ENCODE data around the gene RAB10.
"Not testable (repeated sequence)": the region's sequence is repeated elsewhere in the genome, so short reads cannot be mapped to it uniquely, and the experiment has no call there.

Gene RAB10

GRCh38 chr2:26103752-26104151 is 69.9 kb downstream of the RAB10 start:
- no peak for DNase-seq

GRCh38 chr2:26108701-26109100 is 74.8 kb downstream of the RAB10 start:
- not testable (repeated sequence) for DNase-seq

GRCh38 chr2:26112201-26112600 is 78.3 kb downstream of the RAB10 start:
- no peak for DNase-seq

- no peak for DNase-seq
Measured at GRCh38 chr2:26114151-26114550, 80.3 kb downstream of the RAB10 start.

GRCh38 chr2:26118682-26119081 is 84.8 kb downstream of the RAB10 start:
- DNase-seq: no peak

GRCh38 chr2:26119521-26119920 is 85.6 kb downstream of the RAB10 start:
- no peak for DNase-seq

GRCh38 chr2:26122630-26123029 is 88.7 kb downstream of the RAB10 start:
- no peak for DNase-seq

- DNase-seq: no peak
Measured at GRCh38 chr2:26123426-26123825, 89.5 kb downstream of the RAB10 start.

- no peak for DNase-seq
Measured at GRCh38 chr2:26126074-26126473, 92.2 kb downstream of the RAB10 start.

GRCh38 chr2:26128176-26128575 is 94.3 kb downstream of the RAB10 start:
- no peak for DNase-seq

GRCh38 chr2:26130763-26131162 is 96.9 kb downstream of the RAB10 start:
- no peak for DNase-seq

GRCh38 chr2:26136451-26136850 is 102.6 kb downstream of the RAB10 start:
- DNase-seq: no peak

- DNase-seq: no peak
Measured at GRCh38 chr2:26139269-26140183, 105.6 kb downstream of the RAB10 start.

- no peak for DNase-seq
Measured at GRCh38 chr2:26141145-26141769, 107.4 kb downstream of the RAB10 start.

GRCh38 chr2:26144031-26144430 is 110.1 kb downstream of the RAB10 start:
- DNase-seq: no peak

- DNase-seq: peak; percentile 56
Measured at GRCh38 chr2:26144953-26145680, 111.2 kb downstream of the RAB10 start.

GRCh38 chr2:26148501-26148900 is 114.6 kb downstream of the RAB10 start:
- DNase-seq: no peak

GRCh38 chr2:26150243-26150642 is 116.4 kb downstream of the RAB10 start:
- no peak for DNase-seq

- DNase-seq: no peak
Measured at GRCh38 chr2:26157580-26157979, 123.7 kb downstream of the RAB10 start.

GRCh38 chr2:26161926-26162325 is 128.0 kb downstream of the RAB10 start:
- no peak for DNase-seq

GRCh38 chr2:26162963-26163362 is 129.1 kb downstream of the RAB10 start:
- no peak for DNase-seq

GRCh38 chr2:26164231-26164630 is 130.3 kb downstream of the RAB10 start:
- no peak for DNase-seq

- DNase-seq: no peak
Measured at GRCh38 chr2:26164641-26165211, 130.8 kb downstream of the RAB10 start.

All from stimulated activated CD4-positive, alpha-beta T cell treated with anti-CD3 and anti-CD28 coated beads, Interleukin-12 subunit alpha, Interleukin-12 subunit beta, amount 100 ng/mL, for 4 hours (primary cell).